Measurements from ENCODE around the gene TRIM10.
"Not testable (repeated sequence)": the region's sequence is repeated elsewhere in the genome, so short reads cannot be mapped to it uniquely, and the experiment has no call there.

Gene TRIM10

DNA sequence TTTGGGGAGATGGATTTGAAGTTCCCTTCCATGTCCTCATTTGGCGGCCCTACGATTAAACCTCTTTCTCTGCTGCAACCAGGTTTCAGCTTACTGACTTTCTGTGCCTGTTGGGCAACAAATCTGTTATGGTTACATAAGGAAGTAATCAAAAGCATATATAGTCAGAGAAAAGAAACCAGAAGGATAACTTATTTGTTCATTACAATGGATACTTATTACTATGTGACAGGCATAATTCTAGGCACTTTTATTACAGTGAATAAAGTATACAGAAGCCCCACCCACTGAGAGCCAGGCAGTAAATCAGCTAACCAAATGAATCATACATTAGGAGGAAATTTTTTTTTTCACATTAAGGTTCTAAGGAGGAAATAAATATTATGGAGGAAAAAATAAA is 38.5 kb downstream of the TRIM10 start:
- Histone ChIP-seq H3K27ac (ENCODE audit: poor library complexity, severe bottlenecking) (no peak overlapping the region), H3K36me3 (ENCODE audit: low read depth) (no peaks in the 10 kb centered on the region), H3K4me3 (ENCODE audit: severe bottlenecking) (no peak overlapping the region), H3K4me1 (ENCODE audit: insufficient read depth, poor library complexity, severe bottlenecking) (peaks cover 5% of the 10 kb centered on the region), H3K27me3 (ENCODE audit: insufficient read depth, poor library complexity, severe bottlenecking) (no peaks in the 10 kb centered on the region), H3K9me3 (ENCODE audit: severe bottlenecking) (no peaks in the 10 kb centered on the region)
- ATAC-seq (ENCODE audit: low read depth) (no peak), DNase-seq (ENCODE audit: low spot score) (no peak)
- TF ChIP-seq, protein P1, sequence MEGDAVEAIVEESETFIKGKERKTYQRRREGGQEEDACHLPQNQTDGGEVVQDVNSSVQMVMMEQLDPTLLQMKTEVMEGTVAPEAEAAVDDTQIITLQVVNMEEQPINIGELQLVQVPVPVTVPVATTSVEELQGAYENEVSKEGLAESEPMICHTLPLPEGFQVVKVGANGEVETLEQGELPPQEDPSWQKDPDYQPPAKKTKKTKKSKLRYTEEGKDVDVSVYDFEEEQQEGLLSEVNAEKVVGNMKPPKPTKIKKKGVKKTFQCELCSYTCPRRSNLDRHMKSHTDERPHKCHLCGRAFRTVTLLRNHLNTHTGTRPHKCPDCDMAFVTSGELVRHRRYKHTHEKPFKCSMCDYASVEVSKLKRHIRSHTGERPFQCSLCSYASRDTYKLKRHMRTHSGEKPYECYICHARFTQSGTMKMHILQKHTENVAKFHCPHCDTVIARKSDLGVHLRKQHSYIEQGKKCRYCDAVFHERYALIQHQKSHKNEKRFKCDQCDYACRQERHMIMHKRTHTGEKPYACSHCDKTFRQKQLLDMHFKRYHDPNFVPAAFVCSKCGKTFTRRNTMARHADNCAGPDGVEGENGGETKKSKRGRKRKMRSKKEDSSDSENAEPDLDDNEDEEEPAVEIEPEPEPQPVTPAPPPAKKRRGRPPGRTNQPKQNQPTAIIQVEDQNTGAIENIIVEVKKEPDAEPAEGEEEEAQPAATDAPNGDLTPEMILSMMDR (IDR thresholded peaks at IDR 0.05; ENCODE audit: poor library complexity, severe bottlenecking), result no peak

DNA sequence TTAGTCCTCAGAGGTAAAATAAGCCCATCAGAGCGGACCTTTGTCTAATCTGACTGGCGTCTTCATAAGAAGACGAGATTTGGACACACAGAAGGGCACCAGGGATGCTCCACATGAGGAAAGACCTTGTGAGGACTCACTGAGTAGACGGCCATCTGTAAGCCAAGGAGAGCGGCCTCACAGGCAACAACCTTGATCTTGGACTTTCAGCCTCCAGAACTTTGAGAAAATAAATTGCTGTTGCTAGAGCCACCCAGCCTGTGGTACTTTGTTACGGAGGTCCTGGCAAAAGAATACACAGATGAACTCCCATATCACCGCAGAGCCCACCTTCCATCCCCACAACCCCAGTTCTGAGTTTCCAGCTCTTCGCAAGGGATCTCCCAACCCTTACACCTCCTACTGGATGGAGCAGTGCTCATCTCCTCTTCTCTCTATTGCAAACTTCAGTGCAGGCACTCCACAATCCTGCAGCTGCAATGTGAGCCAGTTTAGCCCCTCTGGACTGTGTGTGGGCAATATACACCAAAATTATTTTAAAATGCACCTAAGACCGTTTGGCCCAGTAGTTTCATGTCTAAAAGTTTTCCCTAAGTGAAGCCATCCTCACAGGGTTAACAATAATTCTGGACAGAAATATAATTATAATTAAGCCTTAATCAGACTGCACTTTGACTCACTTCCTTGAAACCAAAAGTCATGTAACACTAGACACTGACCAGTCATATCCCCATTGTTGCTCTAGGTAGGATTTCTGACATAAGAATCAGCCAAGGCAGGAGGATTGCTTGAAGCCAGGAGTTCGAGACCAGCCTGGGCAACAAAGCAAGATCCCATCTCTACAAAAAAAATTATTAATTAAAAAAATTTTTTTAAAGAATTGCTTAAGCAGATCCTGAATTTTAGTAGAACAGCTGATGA is 39.3 kb downstream of the TRIM10 start:
- Histone ChIP-seq H3K4me1 (ENCODE audit: insufficient read depth, poor library complexity, severe bottlenecking) (peaks cover 5% of the 10 kb centered on the region), H3K9me3 (ENCODE audit: severe bottlenecking) (no peaks in the 10 kb centered on the region), H3K4me3 (ENCODE audit: severe bottlenecking) (no peak overlapping the region), H3K36me3 (ENCODE audit: low read depth) (no peaks in the 10 kb centered on the region), H3K27ac (ENCODE audit: poor library complexity, severe bottlenecking) (no peak overlapping the region), H3K27me3 (ENCODE audit: insufficient read depth, poor library complexity, severe bottlenecking) (no peaks in the 10 kb centered on the region)
- TF ChIP-seq, protein P1 (IDR thresholded peaks at IDR 0.05; ENCODE audit: poor library complexity, severe bottlenecking), result no peak
- ATAC-seq (ENCODE audit: low read depth) (no peak), DNase-seq (ENCODE audit: low spot score) (no peak)

DNA sequence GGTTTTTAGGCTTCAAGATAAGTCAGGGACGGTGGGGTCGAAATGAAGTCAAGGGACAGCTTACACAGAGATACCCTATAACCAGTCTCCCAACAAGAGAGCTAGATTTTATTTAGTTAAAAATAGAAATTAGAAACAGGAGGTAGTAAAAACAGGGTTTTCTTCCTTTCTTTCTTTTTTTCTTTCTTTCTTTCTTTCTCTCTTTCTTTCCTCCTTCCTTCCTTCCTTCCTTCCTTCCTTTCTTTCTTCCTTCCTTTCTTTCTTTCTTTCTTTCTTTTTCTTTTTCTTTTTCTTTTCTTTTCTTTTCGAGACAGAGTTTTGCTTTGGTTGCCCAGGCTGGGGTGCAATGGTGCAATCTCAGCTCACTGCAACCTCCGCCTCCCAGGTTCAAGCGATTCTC is 42.3 kb downstream of the TRIM10 start:
- H3K9me3 ChIP-seq (ENCODE audit: severe bottlenecking); DNase-seq (ENCODE audit: low spot score); H3K36me3 ChIP-seq (ENCODE audit: low read depth); H3K4me3 ChIP-seq (ENCODE audit: severe bottlenecking); ATAC-seq (ENCODE audit: low read depth); H3K27me3 ChIP-seq (ENCODE audit: insufficient read depth, poor library complexity, severe bottlenecking); H3K27ac ChIP-seq (ENCODE audit: poor library complexity, severe bottlenecking); H3K4me1 ChIP-seq (ENCODE audit: insufficient read depth, poor library complexity, severe bottlenecking): not testable (repeated sequence)

DNA sequence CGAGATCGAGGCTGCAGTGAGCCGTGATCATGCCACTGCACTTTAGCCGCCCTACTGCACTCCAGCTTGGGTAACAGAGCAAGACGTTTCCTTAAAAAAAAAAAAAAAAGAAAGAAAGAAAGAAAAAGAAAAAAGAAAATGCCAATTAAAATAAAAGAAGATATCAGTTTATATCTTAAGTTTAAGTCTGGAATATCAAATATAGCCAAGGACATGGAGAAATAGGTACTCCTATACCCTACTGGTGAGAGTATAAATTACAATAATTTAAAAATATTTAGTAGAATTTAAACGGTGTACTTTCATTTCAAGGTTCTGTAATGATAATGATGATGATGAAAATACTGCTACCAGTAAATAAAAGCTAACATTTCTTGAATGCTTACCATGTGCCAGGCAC is 44.3 kb downstream of the TRIM10 start:
- no peak overlapping the region for H3K27ac ChIP-seq (ENCODE audit: poor library complexity, severe bottlenecking)
- no peaks in the 10 kb centered on the region for H3K9me3 ChIP-seq (ENCODE audit: severe bottlenecking)
- no peak for ATAC-seq (ENCODE audit: low read depth)
- no peak overlapping the region for H3K4me3 ChIP-seq (ENCODE audit: severe bottlenecking)
- H3K27me3 ChIP-seq (ENCODE audit: insufficient read depth, poor library complexity, severe bottlenecking), result no peaks in the 10 kb centered on the region
- H3K4me1 ChIP-seq (ENCODE audit: insufficient read depth, poor library complexity, severe bottlenecking), result peaks cover 5% of the 10 kb centered on the region
- TF ChIP-seq, protein P1 (IDR thresholded peaks at IDR 0.05; ENCODE audit: poor library complexity, severe bottlenecking), result no peak
- H3K36me3 ChIP-seq (ENCODE audit: low read depth), result no peaks in the 10 kb centered on the region
- no peak for DNase-seq (ENCODE audit: low spot score)

DNA sequence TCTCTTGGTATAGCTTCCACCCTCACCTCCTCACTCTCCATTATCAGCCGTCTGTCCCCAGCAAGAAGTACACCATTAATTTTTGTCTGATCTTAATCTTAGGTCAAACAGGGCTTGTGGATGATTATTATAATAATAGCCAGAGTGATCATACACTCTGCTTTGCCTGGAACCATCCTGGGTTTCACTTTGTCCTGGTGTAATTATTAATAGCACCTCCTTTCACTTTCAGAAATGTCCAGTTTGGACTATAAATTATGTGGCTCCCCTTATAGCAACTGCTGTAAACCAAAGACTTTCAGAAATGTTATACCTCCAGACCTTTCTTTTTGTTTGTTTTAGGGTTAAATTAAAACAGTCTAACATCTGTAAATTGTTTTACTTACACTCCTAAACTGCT is 47.2 kb downstream of the TRIM10 start:
- Histone ChIP-seq H3K27ac (ENCODE audit: poor library complexity, severe bottlenecking) (no peak overlapping the region), H3K4me1 (ENCODE audit: insufficient read depth, poor library complexity, severe bottlenecking) (peaks cover under 1% of the 10 kb centered on the region), H3K36me3 (ENCODE audit: low read depth) (no peaks in the 10 kb centered on the region), H3K27me3 (ENCODE audit: insufficient read depth, poor library complexity, severe bottlenecking) (no peaks in the 10 kb centered on the region), H3K4me3 (ENCODE audit: severe bottlenecking) (no peak overlapping the region), H3K9me3 (ENCODE audit: severe bottlenecking) (no peaks in the 10 kb centered on the region)
- DNase-seq (ENCODE audit: low spot score) (no peak), ATAC-seq (ENCODE audit: low read depth) (no peak)
- TF ChIP-seq, protein P1 (IDR thresholded peaks at IDR 0.05; ENCODE audit: poor library complexity, severe bottlenecking), result no peak

All from RWPE2 (cell line).